ENCODE data around the gene RALGPS2. TPM values are rescaled to one million over a fixed set of nuclear protein-coding genes. Genes with fewer than 3 reads are reported as not detected.

The RALGPS2 gene
- total and polyA plus RNA-seq, 2 of the 13 experiments (the other 11 are each of a cell fraction or from before 2014, with no cell fraction given), result 15.6 to 36.0 TPM

DNA sequence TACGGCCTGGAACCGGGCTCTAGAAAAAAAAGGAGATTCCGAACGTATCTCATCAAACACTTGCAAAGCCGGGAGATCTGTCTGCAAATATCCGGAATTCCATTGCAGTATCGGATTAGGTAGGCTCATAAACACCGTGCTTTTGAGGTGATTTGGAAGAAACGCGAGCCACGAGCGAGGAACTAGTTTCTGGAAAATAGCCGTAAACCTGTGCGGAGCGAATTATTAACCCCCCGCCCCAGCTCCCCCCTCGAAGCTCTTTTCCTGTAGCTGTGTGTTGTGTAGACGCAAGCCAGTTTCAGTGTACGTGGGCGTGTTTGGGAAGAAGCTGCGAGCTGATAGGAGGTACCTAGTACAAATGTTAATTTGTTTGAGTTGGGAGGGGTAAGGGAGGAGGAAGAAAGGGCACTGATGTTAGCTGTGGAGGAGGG, 1.1 kb downstream of the RALGPS2 start (continued):
- no peak for TF ChIP-seq PBX2 (CRISPR knock-in tag; IDR thresholded peaks at IDR 0.05)
- TF ChIP-seq, protein P1, sequence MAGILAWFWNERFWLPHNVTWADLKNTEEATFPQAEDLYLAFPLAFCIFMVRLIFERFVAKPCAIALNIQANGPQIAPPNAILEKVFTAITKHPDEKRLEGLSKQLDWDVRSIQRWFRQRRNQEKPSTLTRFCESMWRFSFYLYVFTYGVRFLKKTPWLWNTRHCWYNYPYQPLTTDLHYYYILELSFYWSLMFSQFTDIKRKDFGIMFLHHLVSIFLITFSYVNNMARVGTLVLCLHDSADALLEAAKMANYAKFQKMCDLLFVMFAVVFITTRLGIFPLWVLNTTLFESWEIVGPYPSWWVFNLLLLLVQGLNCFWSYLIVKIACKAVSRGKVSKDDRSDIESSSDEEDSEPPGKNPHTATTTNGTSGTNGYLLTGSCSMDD (CRISPR knock-in tag; IDR thresholded peaks at IDR 0.05), result no peak
- TF ChIP-seq, protein P2, sequence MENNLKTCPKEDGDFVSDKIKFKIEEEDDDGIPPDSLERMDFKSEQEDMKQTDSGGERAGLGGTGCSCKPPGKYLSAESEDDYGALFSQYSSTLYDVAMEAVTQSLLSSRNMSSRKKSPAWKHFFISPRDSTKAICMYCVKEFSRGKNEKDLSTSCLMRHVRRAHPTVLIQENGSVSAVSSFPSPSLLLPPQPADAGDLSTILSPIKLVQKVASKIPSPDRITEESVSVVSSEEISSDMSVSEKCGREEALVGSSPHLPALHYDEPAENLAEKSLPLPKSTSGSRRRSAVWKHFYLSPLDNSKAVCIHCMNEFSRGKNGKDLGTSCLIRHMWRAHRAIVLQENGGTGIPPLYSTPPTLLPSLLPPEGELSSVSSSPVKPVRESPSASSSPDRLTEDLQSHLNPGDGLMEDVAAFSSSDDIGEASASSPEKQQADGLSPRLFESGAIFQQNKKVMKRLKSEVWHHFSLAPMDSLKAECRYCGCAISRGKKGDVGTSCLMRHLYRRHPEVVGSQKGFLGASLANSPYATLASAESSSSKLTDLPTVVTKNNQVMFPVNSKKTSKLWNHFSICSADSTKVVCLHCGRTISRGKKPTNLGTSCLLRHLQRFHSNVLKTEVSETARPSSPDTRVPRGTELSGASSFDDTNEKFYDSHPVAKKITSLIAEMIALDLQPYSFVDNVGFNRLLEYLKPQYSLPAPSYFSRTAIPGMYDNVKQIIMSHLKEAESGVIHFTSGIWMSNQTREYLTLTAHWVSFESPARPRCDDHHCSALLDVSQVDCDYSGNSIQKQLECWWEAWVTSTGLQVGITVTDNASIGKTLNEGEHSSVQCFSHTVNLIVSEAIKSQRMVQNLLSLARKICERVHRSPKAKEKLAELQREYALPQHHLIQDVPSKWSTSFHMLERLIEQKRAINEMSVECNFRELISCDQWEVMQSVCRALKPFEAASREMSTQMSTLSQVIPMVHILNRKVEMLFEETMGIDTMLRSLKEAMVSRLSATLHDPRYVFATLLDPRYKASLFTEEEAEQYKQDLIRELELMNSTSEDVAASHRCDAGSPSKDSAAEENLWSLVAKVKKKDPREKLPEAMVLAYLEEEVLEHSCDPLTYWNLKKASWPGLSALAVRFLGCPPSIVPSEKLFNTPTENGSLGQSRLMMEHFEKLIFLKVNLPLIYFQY (CRISPR knock-in tag; IDR thresholded peaks at IDR 0.05; ENCODE audit: borderline replicate concordance), result peak; percentile 48; the same call in 1 of the 2 replicates
- no peak; the same call in none of the 2 replicates for TF ChIP-seq CSRNP1 (CRISPR knock-in tag; IDR thresholded peaks at IDR 0.05)
- no peak for TF ChIP-seq RNF2 (conservative IDR thresholded peaks at IDR 0.05; ENCODE audit: low read depth)
- no peak for TF ChIP-seq CBX2 (IDR thresholded peaks at IDR 0.05; ENCODE audit: low read depth, low read length)
- no peak for TF ChIP-seq CBX2 (CRISPR knock-in tag; IDR thresholded peaks at IDR 0.05; ENCODE audit: low read depth)
- no peak for TF ChIP-seq NONO (IDR thresholded peaks at IDR 0.05)
- no peak for TF ChIP-seq NONO (CRISPR knock-in tag; conservative IDR thresholded peaks at IDR 0.05)
- no peak for TF ChIP-seq ZMAT5 (CRISPR knock-in tag; IDR thresholded peaks at IDR 0.05; ENCODE audit: borderline replicate concordance, low read depth)
- no peak for TF ChIP-seq ZBTB37 (CRISPR knock-in tag; IDR thresholded peaks at IDR 0.05)
- no peak for TF ChIP-seq IKZF1 (IDR thresholded peaks at IDR 0.05)
- no peak for TF ChIP-seq IRF9 (CRISPR knock-in tag; IDR thresholded peaks at IDR 0.05; ENCODE audit: borderline replicate concordance)
- no peak; the same call in 1 of the 2 replicates for TF ChIP-seq RFXANK (CRISPR knock-in tag; IDR thresholded peaks at IDR 0.05)
- TF ChIP-seq KLF15 (CRISPR knock-in tag; IDR thresholded peaks at IDR 0.05; ENCODE audit: borderline replicate concordance), result no peak
- TF ChIP-seq ZNF263 (CRISPR knock-in tag; IDR thresholded peaks at IDR 0.05), result no peak
- TF ChIP-seq RBFOX2 (IDR thresholded peaks at IDR 0.05; ENCODE audit: low read depth, low read length), result no peak
- peak; percentile 85; the same call in 1 of the 2 replicates for TF ChIP-seq SIN3A (IDR thresholded peaks at IDR 0.05; ENCODE audit: borderline replicate concordance, low read depth, low read length)
- no peak for TF ChIP-seq ZNF761 (CRISPR knock-in tag; conservative IDR thresholded peaks at IDR 0.05)
- TF ChIP-seq MYNN (CRISPR knock-in tag; IDR thresholded peaks at IDR 0.05; ENCODE audit: low read depth), result no peak
- no peak for TF ChIP-seq HMG20B (CRISPR knock-in tag; conservative IDR thresholded peaks at IDR 0.05)

All from HepG2 (cell line).